GM12878 (cell line): Measurements from ENCODE around the gene PILRB. TPM values are rescaled to one million over a fixed set of nuclear protein-coding genes. Genes with fewer than 3 reads are reported as not detected.

ENCODE experiments used
- ATF3 ChIP-seq: IDR thresholded peaks from 2 replicates; pipeline ENCODE4 v1.6.1; 2011; ENCODE audit warnings: low read depth, mild to moderate bottlenecking, low read length, moderate library complexity, borderline replicate concordance; ENCODE audit errors: extremely low read depth
- IKZF2 ChIP-seq, 2 experiments: fragments of 450-650 bp; IDR thresholded peaks; 2 replicates each; pipeline ENCODE4 v1.6.1; 2017; ENCODE audit warnings: mild to moderate bottlenecking in 2 of 2, moderate library complexity in 2 of 2
- POU2F2 ChIP-seq: IDR thresholded peaks from 3 replicates; pipeline ENCODE4 v1.6.1; 2011; ENCODE audit warnings: low read depth, mild to moderate bottlenecking, low read length, borderline replicate concordance
- RELA ChIP-seq: fragments of 450-650 bp; IDR thresholded peaks from 2 replicates; pipeline ENCODE4 v1.8.0; 2014; ENCODE audit warnings: borderline replicate concordance; ENCODE audit not compliant: partially characterized antibody
- SKIL ChIP-seq: fragments of 450-650 bp; IDR thresholded peaks from 2 replicates; pipeline ENCODE4 v1.6.1; 2017; ENCODE audit warnings: mild to moderate bottlenecking, low read depth, inconsistent platforms; ENCODE audit not compliant: poor library complexity, severe bottlenecking
- WRNIP1 ChIP-seq: IDR thresholded peaks from 2 replicates; pipeline ENCODE4 v1.6.1; 2011; ENCODE audit warnings: low read depth, low read length, improper control_type of control experiment, borderline replicate concordance
- polyA plus RNA-seq, 11 experiments: library from polyadenylated mRNA; depleted of rRNA in 4 of 11; unstranded in 6 of 11; stranded (reverse) in 5 of 11; fragments of >200 nt; fragmentation: Nextera tagmentation in 4 of 11; fragmentation: Illumina TruSeq in 1 of 11; extraction: Ambion mirVana in 4 of 11; extraction: Trizol in 1 of 11; gene quantifications; 1 replicate in 1 of 11; 2 replicates in 10 of 11; pipeline versions ENCODE4 v1.2.1 to v1.2.3, GENCODE V29; 2011 to 2016; ENCODE audit warnings: inconsistent platforms in 2 of 11, missing spikeins in 2 of 11, low read depth in 1 of 11
- total RNA-seq, 4 experiments: library from RNA; depleted of rRNA in 3 of 4; stranded (reverse); fragments of >200 nt in 3 of 4; fragmentation: Illumina TruSeq in 1 of 4; extraction: Trizol in 1 of 4; gene quantifications; 2 replicates each; pipeline versions ENCODE4 v1.2.1 to v1.2.3, GENCODE V29; 2013 to 2021
- TF ChIP-seq, protein P1 (sequence below): fragments of 450-650 bp; IDR thresholded peaks from 2 replicates; pipeline ENCODE4 v1.6.1; 2014; ENCODE audit warnings: mild to moderate bottlenecking

The PILRB gene
- total and polyA plus RNA-seq, 10 of the 15 experiments (the other 5 are each of a cell fraction or from before 2014, with no cell fraction given), result 2.6 to 50.3 (median 22.0) TPM

DNA sequence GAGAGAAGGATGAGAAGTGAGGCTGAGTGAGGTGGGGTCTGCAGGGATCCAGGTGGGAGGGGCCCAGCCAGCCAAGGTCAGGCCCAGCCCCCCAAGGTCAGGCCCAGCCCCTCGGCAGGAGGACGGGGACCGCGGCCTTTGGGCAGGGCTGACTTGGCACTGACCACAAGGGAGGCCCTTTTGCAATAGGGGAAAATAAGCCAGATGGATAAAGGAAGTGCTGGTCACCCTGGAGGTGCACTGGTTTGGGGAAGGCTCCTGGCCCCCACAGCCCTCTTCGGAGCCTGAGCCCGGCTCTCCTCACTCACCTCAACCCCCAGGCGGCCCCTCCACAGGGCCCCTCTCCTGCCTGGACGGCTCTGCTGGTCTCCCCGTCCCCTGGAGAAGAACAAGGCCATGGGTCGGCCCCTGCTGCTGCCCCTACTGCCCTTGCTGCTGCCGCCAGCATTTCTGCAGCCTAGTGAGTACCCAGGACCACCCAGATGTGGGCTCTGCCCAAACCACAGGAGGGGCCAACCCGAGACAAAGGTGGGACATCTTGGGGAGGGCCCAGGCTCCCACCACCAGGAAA lies 15.4 kb downstream of the PILRB start, which contains the start of gene PILRA (continued):
- no peak for TF ChIP-seq ATF3
- TF ChIP-seq WRNIP1, result no peak
- TF ChIP-seq SKIL, result no peak
- TF ChIP-seq RELA, result no peak
- TF ChIP-seq IKZF2 (IDR thresholded peaks at IDR 0.05), result no peak
- TF ChIP-seq, protein P1, sequence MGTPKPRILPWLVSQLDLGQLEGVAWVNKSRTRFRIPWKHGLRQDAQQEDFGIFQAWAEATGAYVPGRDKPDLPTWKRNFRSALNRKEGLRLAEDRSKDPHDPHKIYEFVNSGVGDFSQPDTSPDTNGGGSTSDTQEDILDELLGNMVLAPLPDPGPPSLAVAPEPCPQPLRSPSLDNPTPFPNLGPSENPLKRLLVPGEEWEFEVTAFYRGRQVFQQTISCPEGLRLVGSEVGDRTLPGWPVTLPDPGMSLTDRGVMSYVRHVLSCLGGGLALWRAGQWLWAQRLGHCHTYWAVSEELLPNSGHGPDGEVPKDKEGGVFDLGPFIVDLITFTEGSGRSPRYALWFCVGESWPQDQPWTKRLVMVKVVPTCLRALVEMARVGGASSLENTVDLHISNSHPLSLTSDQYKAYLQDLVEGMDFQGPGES, result no peak
- no peak for TF ChIP-seq POU2F2
